GM19043 (cell line): ENCODE results near the gene SPR.

Source experiments
- ATAC-seq: cut with Tn5 transposase; IDR thresholded peaks from one replicate; pipeline ENCODE4 v1.9.1; 2021; ENCODE audit warnings: low read depth; ENCODE audit not compliant: unreplicated experiment

SPR gene

GRCh38 chr2:72915320-72915906 lies 28.2 kb downstream of the SPR start:
- no peak for ATAC-seq

- ATAC-seq = peak; percentile 50
These were observed 28.9 kb downstream of the SPR start for GRCh38 chr2:72915907-72916742.

DNA sequence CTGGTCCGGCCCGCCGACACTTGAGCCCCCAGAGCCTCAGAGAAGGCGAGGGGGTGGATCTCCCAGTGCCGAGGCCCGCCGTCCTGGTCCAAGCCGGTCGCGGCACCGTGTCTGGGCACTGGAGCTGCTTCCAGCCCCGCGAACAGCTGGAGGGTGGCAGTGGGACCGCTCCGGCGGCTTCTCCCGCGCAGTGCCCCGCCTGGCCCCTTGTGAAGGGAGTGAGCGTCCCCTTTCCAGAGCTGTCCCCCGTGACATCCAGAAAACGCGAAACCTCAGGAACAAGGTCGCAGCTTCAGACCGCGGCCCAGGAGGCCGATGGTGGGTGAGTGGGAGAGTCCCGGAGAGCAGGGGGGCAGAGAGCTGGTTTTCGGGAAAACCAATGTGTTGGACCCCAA lies 29.5 kb downstream of the SPR start:
- no peak for ATAC-seq

GRCh38 chr2:72917138-72917876 lies 30.1 kb downstream of the SPR start, which contains the start of gene EMX1:
TSS of gene EMX1 (plus strand) at chr2:72917519. CDS start at chr2:72917853, 334 bp downstream.
- peak; percentile 38 for ATAC-seq

DNA sequence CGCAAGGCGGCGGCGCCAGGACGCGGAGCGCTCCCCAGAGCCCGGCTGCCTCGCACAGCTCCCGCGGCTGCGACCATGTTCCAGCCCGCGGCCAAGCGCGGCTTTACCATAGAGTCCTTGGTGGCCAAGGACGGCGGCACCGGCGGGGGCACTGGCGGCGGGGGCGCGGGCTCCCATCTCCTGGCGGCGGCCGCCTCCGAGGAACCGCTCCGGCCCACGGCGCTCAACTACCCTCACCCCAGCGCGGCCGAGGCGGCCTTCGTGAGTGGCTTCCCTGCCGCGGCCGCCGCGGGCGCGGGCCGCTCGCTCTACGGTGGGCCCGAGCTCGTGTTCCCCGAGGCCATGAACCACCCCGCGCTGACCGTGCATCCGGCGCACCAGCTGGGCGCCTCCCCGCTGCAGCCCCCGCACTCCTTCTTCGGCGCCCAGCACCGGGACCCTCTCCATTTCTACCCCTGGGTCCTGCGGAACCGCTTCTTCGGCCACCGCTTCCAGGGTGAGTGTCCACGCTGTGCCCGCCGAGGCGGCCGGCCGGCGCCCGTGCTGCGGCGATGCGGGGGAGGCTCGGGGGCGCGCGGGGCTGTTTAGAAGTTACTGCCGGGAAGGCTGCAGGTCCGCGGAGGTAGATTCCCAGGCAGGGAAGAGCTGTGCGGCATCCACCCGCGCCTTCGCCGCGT lies 30.8 kb downstream of the SPR start:
- ATAC-seq = peak; percentile 8

- no peak for ATAC-seq
These were observed 32.5 kb downstream of the SPR start for GRCh38 chr2:72919414-72920317.

- ATAC-seq = no peak
These were observed 33.3 kb downstream of the SPR start for GRCh38 chr2:72920318-72921087.

GRCh38 chr2:72921088-72921851 lies 34.1 kb downstream of the SPR start:
- ATAC-seq = no peak

GRCh38 chr2:72921853-72922252 lies 34.6 kb downstream of the SPR start:
- no peak for ATAC-seq

DNA sequence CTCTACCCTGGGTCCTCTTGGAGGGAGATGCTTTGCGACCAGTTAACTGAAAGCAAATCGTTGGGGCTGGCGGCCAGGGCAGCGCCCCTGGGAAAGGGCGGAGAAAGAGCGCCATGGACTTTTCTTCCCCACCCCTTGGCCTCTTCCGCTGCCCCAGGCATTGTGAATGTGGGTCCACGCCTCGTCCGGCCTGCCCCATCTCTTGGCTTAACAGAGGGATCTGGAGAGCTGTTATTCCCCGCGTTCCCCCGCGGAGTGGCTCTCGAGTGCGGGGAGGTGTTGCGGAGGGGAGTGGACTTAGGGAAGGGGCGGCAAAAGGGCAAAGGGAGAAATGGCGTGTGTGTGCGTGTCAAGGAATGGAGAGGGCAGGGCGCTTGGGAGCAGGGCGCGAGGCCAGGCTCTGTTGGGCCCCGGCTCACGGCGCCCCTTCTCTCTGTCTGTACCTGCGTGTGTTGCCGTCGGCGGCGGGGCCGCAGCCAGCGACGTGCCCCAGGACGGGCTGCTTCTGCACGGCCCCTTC lies 36.7 kb downstream of the SPR start:
- ATAC-seq = no peak

DNA sequence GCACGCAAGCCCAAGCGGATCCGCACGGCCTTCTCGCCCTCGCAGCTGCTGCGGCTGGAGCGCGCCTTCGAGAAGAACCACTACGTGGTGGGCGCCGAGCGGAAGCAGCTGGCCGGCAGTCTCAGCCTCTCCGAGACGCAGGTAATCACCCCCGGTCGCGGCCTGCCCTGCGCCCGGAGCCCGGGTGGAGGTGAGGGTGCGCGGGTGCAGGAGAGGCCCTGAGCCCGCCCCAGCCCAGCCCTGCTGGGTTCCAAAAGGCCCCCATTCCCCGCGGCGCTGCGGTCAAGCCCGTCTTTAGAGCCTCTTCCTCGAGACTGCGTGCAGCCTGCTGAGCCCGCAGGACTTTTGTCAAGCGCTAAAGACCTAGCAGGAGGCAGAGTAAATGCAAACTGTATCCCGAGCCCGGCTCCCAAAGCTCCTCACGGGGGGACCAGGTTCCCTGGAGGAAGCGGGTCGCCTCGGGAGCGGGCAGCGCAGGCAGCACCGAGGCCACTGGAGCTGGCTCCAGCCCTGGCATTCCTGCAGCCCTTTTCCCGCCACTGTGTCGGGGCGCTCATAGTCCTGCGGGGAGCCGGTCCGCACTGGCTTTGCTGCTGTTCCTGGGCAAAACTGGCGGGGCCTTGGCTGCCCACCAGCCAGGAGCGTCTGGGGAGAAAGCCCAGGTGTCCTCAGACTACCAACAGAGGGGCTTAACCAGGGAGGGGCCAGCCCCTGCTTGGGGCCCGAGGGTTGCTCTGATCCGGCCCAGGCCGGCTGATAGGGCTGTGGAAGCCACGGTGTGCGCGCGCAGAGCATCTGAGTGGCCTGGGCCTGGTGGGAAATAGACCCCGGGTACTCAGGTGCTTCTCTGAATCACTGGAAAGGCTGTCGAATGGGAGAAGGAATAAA lies 37.4 kb downstream of the SPR start:
- ATAC-seq = peak; percentile 47

- no peak for ATAC-seq
These were observed 38.2 kb downstream of the SPR start for GRCh38 chr2:72925328-72925943.

DNA sequence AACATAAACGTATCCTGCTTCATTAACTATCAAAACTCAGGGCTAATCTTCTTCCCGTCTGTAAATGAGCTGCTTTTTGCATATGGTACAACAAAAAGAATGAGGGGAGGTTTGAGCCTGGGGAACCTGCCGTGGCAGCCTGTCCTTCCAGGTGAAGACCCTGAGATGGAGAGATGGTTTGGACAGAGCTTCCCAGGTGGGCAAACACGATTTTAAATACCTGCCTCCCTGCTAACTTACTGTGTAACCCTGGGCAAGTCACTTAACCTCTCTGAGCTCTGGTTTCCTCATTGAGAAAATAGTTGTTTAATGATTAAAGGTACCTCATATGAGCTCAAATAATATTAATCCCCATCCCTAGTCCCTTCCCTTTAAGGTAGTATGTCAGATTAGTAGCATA lies 39.2 kb downstream of the SPR start:
- ATAC-seq = no peak

- ATAC-seq = no peak
These were observed 39.7 kb downstream of the SPR start for GRCh38 chr2:72926811-72927465.

DNA sequence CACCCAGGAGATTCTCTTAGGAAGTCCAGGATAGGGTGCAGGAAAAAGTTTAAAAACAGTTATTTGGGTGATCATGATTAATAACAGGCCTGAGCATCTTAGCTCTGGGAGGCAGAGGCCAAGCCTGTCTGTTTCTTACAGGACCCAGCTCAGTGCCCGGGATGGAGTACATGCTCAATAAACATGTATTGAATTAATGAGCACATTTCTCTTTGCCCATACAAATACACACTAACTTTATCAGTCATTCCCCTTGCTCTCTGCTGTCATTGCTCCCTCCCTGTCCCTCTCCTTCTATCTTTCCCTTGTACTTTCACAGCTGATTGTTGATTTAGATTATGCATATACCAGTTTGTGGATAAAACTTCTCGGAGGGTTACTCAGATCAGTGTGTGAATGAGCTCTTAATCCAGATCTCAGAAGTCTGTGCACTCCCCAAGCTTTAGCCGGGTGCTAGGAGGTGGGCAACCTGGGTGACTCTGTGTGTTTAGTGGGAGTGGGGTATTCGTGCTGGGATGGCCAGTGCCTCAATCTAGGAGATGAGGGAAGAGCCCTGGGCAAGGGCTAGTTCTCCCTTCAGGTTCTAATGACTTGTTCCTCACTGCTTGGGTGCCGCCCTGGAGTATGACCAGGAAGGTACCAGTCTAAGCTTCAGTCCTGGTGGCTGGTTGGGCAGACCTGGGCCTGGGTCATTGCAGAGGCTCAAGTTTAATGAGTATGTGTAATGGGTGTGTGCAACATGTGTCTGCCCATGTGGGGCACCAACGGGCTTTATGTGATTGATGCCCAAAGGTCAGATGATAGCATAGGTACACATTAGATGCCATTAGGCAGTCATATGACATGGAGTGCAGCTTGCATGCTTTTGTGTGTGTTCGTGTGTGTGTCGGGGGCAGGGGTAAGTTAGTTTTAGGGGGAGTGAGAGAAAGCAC lies 40.7 kb downstream of the SPR start:
- no peak for ATAC-seq
